T-helper 17 cell (primary cell): ENCODE data around the gene RPL37. TPM values are rescaled to one million over a fixed set of nuclear protein-coding genes. Genes with fewer than 3 reads are reported as not detected.

Experiments used
- ATAC-seq: fragments of 150-1000 bp; cut with Tn5 transposase; 2 replicates; pipeline ENCODE4 v1.10.0; 2021; ENCODE audit warnings: mild to moderate bottlenecking, moderate library complexity
- DNase-seq, 3 donors: peaks; one replicate each; pipeline versions ENCODE4 v3.0.0 to v3.0.0-alpha.2; 2020 to 2021
- H3K9me3 ChIP-seq: one replicate; pipeline ENCODE4 v1.7.0; 2013; ENCODE audit warnings: low read length, mild to moderate bottlenecking; ENCODE audit not compliant: control insufficient read depth, poor library complexity, severe bottlenecking
- H3K27ac Mint-ChIP-seq: one replicate; pipeline ENCODE4 v1.8.0; 2022; ENCODE audit warnings: mild to moderate bottlenecking, moderate library complexity, mixed read lengths
- H3K27me3 Mint-ChIP-seq: one replicate; pipeline ENCODE4 v1.8.0; 2022; ENCODE audit warnings: mixed read lengths
- H3K36me3 Mint-ChIP-seq: one replicate; pipeline ENCODE4 v1.8.0; 2022; ENCODE audit warnings: low read depth, mixed read lengths
- H3K4me1 Mint-ChIP-seq: one replicate; pipeline ENCODE4 v1.8.0; 2022; ENCODE audit warnings: mild to moderate bottlenecking, mixed read lengths
- H3K4me3 Mint-ChIP-seq: one replicate; pipeline ENCODE4 v1.8.0; 2022; ENCODE audit warnings: mild to moderate bottlenecking, moderate library complexity, mixed read lengths
- total RNA-seq, 4 donors: library from RNA in 2 of 4; stranded (reverse) in 2 of 4; gene quantifications; one replicate each; pipeline ENCODE4 v1.2.3 and lab custom pipeline; 2022 to 2026

RPL37 gene
- total RNA-seq, 2 donors from 2014 or later, result 2,267 to 2,325 TPM

- no peak for DNase-seq
- peaks cover 8% of the 10 kb centered on the region for H3K36me3 Mint-ChIP-seq
Observed at GRCh38 chr5:40853632-40854192, 18.7 kb upstream of the RPL37 start.

DNA sequence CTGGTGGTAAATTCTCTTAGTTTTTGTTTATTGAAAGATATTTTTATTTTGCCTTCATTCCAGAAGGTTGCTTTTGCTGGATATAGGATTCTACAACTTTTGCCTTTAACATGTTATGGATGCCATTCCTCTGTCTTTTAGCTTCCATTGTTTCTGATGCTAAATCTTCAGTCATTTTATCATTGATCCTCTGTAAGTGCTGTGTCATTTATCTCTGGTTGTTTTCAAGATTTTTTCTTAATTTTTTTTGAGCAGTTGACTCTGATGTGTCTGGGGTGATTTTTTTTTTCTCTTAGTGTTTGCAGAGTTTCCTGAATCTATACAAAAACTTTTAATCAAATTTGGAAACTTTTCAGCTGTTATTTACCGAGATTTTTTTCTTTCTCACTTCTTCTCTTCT lies 12.5 kb upstream of the RPL37 start:
- H3K9me3 ChIP-seq, result no peaks in the 10 kb centered on the region
- peaks cover 5% of the 10 kb centered on the region for H3K27me3 Mint-ChIP-seq
- H3K27ac Mint-ChIP-seq, result no peak overlapping the region
- ATAC-seq, result no peak
- DNase-seq, result no peak
- no peak overlapping the region for H3K4me3 Mint-ChIP-seq
- peaks cover 7% of the 10 kb centered on the region for H3K36me3 Mint-ChIP-seq
- peaks cover 8% of the 10 kb centered on the region for H3K4me1 Mint-ChIP-seq

More at GRCh38 chr5:40853632-40854192, 18.7 kb upstream of the RPL37 start:
- H3K9me3 ChIP-seq, result no peaks in the 10 kb centered on the region
- H3K27me3 Mint-ChIP-seq, result no peaks in the 10 kb centered on the region
- H3K4me1 Mint-ChIP-seq, result peaks cover 4% of the 10 kb centered on the region
- ATAC-seq, result no peak
- H3K27ac Mint-ChIP-seq, result no peak overlapping the region
- no peak overlapping the region for H3K4me3 Mint-ChIP-seq

- no peaks in the 10 kb centered on the region for H3K9me3 ChIP-seq
- Mint-ChIP-seq H3K4me3 (no peak overlapping the region), H3K27ac (no peak overlapping the region), H3K27me3 (peaks cover 9% of the 10 kb centered on the region), H3K4me1 (peaks cover 11% of the 10 kb centered on the region), H3K36me3 (peaks cover 8% of the 10 kb centered on the region)
- ATAC-seq (no peak), DNase-seq (no peak)
Observed at GRCh38 chr5:40846371-40846770, 11.3 kb upstream of the RPL37 start.

DNA sequence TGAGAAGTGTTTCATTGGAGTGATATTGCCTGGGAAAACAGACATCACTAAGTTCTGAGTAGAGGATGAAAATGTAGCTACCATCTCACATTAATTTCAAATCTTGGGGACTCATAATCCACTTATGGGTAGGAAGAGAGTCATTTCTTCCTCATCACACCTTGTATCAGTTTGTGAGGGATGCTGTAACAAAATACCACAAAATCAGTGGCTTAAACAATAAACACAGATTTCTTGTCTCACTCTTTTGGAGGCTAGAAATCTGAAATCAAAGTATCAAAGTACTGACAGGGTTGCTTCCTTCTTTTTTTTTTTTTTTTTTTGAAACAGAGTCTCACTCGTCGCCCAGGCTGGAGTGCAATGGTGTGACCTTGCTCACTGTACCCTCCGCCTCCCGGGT lies 9.5 kb upstream of the RPL37 start:
- Mint-ChIP-seq H3K4me3 (no peak overlapping the region), H3K36me3 (peaks cover 8% of the 10 kb centered on the region), H3K27me3 (peaks cover 12% of the 10 kb centered on the region), H3K4me1 (peaks cover 12% of the 10 kb centered on the region), H3K27ac (no peak overlapping the region)
- ATAC-seq (no peak), DNase-seq (no peak)
- H3K9me3 ChIP-seq, result no peaks in the 10 kb centered on the region

DNA sequence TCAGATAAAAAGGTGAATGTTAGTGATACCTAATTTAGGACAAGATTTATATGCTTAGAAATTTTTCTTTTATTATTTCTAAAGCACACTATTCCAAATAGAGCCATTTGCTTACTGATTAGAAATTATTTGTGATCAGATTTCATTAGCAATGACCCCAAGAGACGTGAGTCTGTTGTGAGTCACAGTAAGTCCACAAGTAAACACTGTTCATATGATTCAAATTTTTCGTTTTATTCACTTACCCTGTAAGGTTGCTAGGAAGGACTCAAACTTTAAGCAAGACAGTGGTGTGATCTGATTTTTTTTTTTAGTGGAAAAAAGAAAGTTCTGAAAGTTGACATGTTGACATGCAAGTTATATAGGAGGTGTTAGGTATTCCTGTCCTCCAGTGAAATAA lies 7.3 kb upstream of the RPL37 start:
- Mint-ChIP-seq H3K4me3 (no peak overlapping the region), H3K36me3 (peaks cover 5% of the 10 kb centered on the region), H3K4me1 (peaks cover 9% of the 10 kb centered on the region), H3K27ac (no peak overlapping the region), H3K27me3 (peaks cover 12% of the 10 kb centered on the region)
- DNase-seq (no peak), ATAC-seq (no peak)
- no peaks in the 10 kb centered on the region for H3K9me3 ChIP-seq

DNA sequence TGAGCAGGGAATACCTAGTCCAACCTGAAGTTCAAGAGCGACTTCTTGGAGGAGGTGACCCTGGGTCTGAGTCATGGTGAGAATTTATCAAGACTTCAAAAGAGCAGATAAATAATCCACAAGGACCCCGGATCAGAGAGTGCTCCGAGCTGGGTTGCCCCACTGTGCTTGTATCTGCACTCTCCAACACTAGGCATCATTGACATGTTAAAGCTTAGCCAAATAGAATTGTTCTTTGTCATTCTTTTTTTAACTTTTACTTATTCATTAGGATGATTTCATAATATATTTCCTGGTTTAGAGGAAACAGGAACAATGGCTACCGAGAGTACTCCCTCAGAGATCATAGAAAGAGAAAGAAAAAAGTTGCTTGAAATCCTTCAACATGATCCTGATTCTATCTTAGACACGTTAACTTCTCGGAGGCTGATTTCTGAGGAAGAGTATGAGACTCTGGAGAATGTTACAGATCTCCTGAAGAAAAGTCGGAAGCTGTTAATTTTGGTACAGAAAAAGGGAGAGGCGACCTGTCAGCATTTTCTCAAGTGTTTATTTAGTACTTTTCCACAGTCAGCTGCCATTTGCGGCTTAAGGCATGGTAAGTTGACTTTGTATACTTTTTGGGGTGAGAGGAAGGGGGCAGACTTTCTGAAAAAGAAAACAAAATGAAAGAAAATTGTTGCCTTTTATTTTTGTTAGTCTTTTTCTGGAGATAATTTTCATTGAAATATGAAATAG lies 6.2 kb upstream of the RPL37 start, which contains the start of gene CARD6:
CARD6 (plus strand) TSS at position 300 of the 738 bp plus-strand sequence; CDS start at position 316, 16 bp downstream.
- DNase-seq (no peak), ATAC-seq (peak; percentile 39)
- H3K4me1 Mint-ChIP-seq, result peaks cover 9% of the 10 kb centered on the region
- peaks cover 5% of the 10 kb centered on the region for H3K36me3 Mint-ChIP-seq
- peak within 1 kb of the TSS; percentile 96 for H3K27ac Mint-ChIP-seq
- no peaks in the 10 kb centered on the region for H3K9me3 ChIP-seq
- H3K4me3 Mint-ChIP-seq, result peak within 1 kb of the TSS; percentile 95
- peaks cover 12% of the 10 kb centered on the region for H3K27me3 Mint-ChIP-seq

DNA sequence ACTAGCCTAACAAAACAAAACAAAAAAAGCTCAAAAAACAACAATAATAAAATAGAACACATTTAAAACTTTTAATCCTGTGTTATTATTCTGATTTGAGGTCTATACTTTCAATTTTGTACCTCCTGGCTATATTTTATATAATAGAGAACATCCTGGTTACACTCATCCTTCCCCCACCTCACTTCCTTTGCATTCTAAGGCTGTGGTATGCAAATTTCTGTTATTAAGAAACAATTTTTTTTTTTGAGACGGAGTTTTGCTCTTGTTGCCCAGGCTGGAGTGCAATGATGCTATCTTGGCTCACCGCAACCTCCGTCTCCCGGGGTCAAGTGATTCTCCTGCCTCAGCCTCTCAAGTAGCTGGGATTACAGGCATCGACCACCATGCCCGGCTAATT lies 3.1 kb upstream of the RPL37 start:
- H3K4me3 Mint-ChIP-seq, result no peak overlapping the region
- peaks cover 3% of the 10 kb centered on the region for H3K9me3 ChIP-seq
- peaks cover 6% of the 10 kb centered on the region for H3K36me3 Mint-ChIP-seq
- peaks cover 7% of the 10 kb centered on the region for H3K27me3 Mint-ChIP-seq
- peak; percentile 9 for ATAC-seq
- H3K27ac Mint-ChIP-seq, result peak overlapping the region; percentile 75
- peaks cover 26% of the 10 kb centered on the region for H3K4me1 Mint-ChIP-seq
- no peak for DNase-seq

GRCh38 chr5:40834391-40834848 lies 602 bp downstream of the RPL37 start:
- Mint-ChIP-seq H3K4me1 (peaks cover 39% of the 10 kb centered on the region), H3K27ac (peak overlapping the region; percentile 100)
- ATAC-seq, result peak; percentile 59

GRCh38 chr5:40833712-40834229 lies 1.3 kb downstream of the RPL37 start:
- H3K36me3 Mint-ChIP-seq, result peaks cover 15% of the 10 kb centered on the region
- ATAC-seq (no peak), DNase-seq (no peak)
- peaks cover 46% of the 10 kb centered on the region for H3K4me1 Mint-ChIP-seq
- H3K9me3 ChIP-seq, result peaks cover 3% of the 10 kb centered on the region
- H3K27ac Mint-ChIP-seq, result peak overlapping the region; percentile 100
- H3K4me3 Mint-ChIP-seq, result peak overlapping the region; percentile 94
- no peaks in the 10 kb centered on the region for H3K27me3 Mint-ChIP-seq

More at GRCh38 chr5:40834391-40834848, 602 bp downstream of the RPL37 start:
- peak overlapping the region; percentile 94 for H3K4me3 Mint-ChIP-seq
- DNase-seq, result peak in 2 of 3 donors; percentile 36 to 44
- H3K27me3 Mint-ChIP-seq, result no peaks in the 10 kb centered on the region
- H3K36me3 Mint-ChIP-seq, result peaks cover 10% of the 10 kb centered on the region
- peaks cover 3% of the 10 kb centered on the region for H3K9me3 ChIP-seq

GRCh38 chr5:40832345-40832744 lies 2.7 kb downstream of the RPL37 start:
- ATAC-seq (no peak), DNase-seq (no peak)
- H3K9me3 ChIP-seq, result peaks cover 3% of the 10 kb centered on the region
- Mint-ChIP-seq H3K4me3 (no peak overlapping the region), H3K36me3 (peaks cover 26% of the 10 kb centered on the region), H3K27ac (peak overlapping the region; percentile 100), H3K4me1 (peaks cover 57% of the 10 kb centered on the region), H3K27me3 (no peaks in the 10 kb centered on the region)

DNA sequence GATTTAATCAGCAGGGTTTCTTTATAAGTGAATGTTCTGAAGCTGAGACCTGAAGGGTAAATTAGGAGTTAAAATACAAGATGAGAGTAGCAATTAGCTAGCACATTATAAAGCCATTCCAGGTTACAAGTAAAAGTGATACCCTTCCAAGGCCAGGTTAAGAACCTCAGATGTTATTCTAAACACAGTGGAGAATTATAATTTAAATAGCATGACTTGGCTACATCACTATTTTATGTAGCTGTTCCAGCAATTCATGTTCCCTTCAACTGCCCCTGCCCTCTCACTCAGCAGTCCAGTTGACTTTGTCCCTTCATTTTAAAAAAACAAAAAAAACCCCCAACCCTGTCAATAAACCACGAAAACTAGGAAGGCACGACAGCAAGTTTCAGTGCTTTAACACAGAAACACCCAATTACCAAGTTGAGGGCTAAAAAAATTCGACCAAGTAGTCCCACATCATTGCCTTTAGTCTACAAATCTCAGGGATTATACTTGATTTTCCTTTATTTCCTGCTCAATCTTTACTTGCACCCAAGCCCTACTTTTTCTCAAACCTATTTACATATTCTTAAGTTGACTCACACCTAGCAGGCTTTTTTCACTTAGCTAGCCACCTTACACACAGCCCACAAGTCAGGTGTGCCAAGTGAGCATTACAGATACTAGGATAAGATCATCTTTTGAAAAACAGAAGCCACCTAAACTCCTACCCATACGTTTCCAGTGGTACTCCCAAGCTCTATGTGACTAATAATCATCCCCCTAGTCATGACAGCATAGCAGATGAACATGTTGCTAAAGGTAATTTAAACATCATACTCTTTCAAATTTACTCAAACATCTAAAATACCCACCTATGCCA lies 3.4 kb downstream of the RPL37 start:
- peak overlapping the region; percentile 100 for H3K27ac Mint-ChIP-seq
- H3K4me1 Mint-ChIP-seq, result peaks cover 57% of the 10 kb centered on the region
- H3K9me3 ChIP-seq, result peaks cover 3% of the 10 kb centered on the region
- peak overlapping the region; percentile 3 for H3K4me3 Mint-ChIP-seq
- no peaks in the 10 kb centered on the region for H3K27me3 Mint-ChIP-seq
- ATAC-seq (no peak), DNase-seq (no peak)
- peaks cover 26% of the 10 kb centered on the region for H3K36me3 Mint-ChIP-seq

DNA sequence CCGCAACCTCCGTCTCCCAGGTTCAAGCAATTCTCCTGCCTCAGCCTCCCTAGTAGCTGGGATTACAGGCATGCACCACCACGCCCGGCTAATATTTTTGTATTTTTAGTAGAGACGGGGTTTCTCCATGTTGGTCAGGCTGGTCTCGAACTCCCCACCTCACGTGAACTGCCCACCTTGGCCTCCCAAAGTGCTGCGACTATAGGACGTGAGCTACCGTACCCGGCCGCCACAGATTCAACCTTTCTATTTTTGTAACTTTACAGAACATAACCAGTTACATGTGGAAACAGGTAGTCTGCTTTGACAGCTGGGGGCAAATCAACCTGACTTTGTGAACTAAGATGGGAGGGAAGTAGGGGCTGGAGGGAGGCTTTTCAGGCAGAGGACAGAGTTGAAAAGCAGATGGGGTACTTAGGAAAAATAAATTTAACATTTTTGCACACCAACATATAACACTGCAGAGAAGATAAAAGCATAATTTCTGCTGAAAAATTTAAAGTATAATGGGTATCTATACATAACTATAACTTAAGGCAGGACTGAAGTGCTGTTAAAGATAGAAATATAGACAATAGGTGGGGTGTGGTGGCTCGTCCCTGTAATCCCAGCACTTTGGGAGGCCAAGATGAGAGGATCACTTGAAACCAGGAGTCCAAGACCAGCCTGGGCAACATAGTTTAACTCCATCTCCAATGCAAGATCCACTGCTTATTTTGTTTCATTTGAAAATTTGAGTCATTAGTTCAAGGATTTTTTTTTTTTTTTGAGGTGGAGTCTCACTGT lies 5.1 kb downstream of the RPL37 start:
- H3K9me3 ChIP-seq, result peaks cover 3% of the 10 kb centered on the region
- Mint-ChIP-seq H3K4me1 (peaks cover 52% of the 10 kb centered on the region), H3K4me3 (peak overlapping the region; percentile 36), H3K27me3 (no peaks in the 10 kb centered on the region), H3K36me3 (peaks cover 24% of the 10 kb centered on the region), H3K27ac (peak overlapping the region; percentile 87)
- no peak for DNase-seq
- ATAC-seq, result no peak
